OCI-M2 (cell line): ENCODE measurements around the gene SERPINA4.
"Not testable (repeated sequence)": the region's sequence is repeated elsewhere in the genome, so short reads cannot be mapped to it uniquely, and the experiment has no call there.

Experiments
- DNase-seq: peaks from one replicate; lab custom pipeline; 2025; ENCODE audit not compliant: unreplicated experiment; lab: John Stamatoyannopoulos, UW

SERPINA4 gene

GRCh38 chr14:94588311-94588710, 27.1 kb downstream of the SERPINA4 start:
- no peak for DNase-seq

GRCh38 chr14:94591073-94591472, 29.8 kb downstream of the SERPINA4 start:
- DNase-seq, result no peak

GRCh38 chr14:94591871-94592270, 30.6 kb downstream of the SERPINA4 start:
- no peak for DNase-seq

GRCh38 chr14:94592457-94592856, 31.2 kb downstream of the SERPINA4 start:
- DNase-seq, result no peak

GRCh38 chr14:94593376-94593748, 32.1 kb downstream of the SERPINA4 start:
- DNase-seq, result no peak

- no peak for DNase-seq
These were observed 32.6 kb downstream of the SERPINA4 start for GRCh38 chr14:94593749-94594431.

- DNase-seq, result no peak
These were observed 33.2 kb downstream of the SERPINA4 start for GRCh38 chr14:94594441-94594840.

- DNase-seq, result no peak
These were observed 34.7 kb downstream of the SERPINA4 start for GRCh38 chr14:94595912-94596311.

- no peak for DNase-seq
These were observed 35.1 kb downstream of the SERPINA4 start for GRCh38 chr14:94596361-94596760.

GRCh38 chr14:94597788-94598187, 36.5 kb downstream of the SERPINA4 start:
- DNase-seq, result no peak

- DNase-seq, result no peak
These were observed 37.2 kb downstream of the SERPINA4 start for GRCh38 chr14:94598506-94598815.

- no peak for DNase-seq
These were observed 37.8 kb downstream of the SERPINA4 start for GRCh38 chr14:94598816-94599655.

GRCh38 chr14:94599656-94600004, 38.4 kb downstream of the SERPINA4 start:
- DNase-seq, result no peak

- no peak for DNase-seq
These were observed 38.9 kb downstream of the SERPINA4 start for GRCh38 chr14:94600148-94600545.

- DNase-seq, result no peak
These were observed 40.7 kb downstream of the SERPINA4 start for GRCh38 chr14:94601884-94602391.

- no peak for DNase-seq
These were observed 41.5 kb downstream of the SERPINA4 start for GRCh38 chr14:94602722-94603121.

- no peak for DNase-seq
These were observed 44.1 kb downstream of the SERPINA4 start for GRCh38 chr14:94605361-94605760.

GRCh38 chr14:94608966-94609365, 47.7 kb downstream of the SERPINA4 start:
- DNase-seq, result not testable (repeated sequence)

GRCh38 chr14:94611179-94611578, 49.9 kb downstream of the SERPINA4 start:
- DNase-seq, result no peak

- DNase-seq, result no peak
These were observed 50.9 kb downstream of the SERPINA4 start, which contains the start of gene SERPINA3 for GRCh38 chr14:94612174-94612573. Gene SERPINA3 (plus strand): TSS chr14:94612391. CDS start chr14:94614442, 2,051 bp downstream.

GRCh38 chr14:94612580-94613554, 51.6 kb downstream of the SERPINA4 start:
- no peak for DNase-seq
